NCI-H128 (cell line): ENCODE measurements around the gene CBLB.

ENCODE experiments used
- DNase-seq: peaks from one replicate; lab custom pipeline; 2025; ENCODE audit not compliant: unreplicated experiment; lab: John Stamatoyannopoulos, UW

CBLB gene

GRCh38 chr3:105847865-105848264, 20.9 kb downstream of the CBLB start:
- DNase-seq, result no peak

GRCh38 chr3:105847452-105847851, 21.4 kb downstream of the CBLB start:
- DNase-seq, result no peak

- DNase-seq, result no peak
Observed at GRCh38 chr3:105846809-105847208, 22.0 kb downstream of the CBLB start.

- no peak for DNase-seq
Observed at GRCh38 chr3:105845488-105845887, 23.3 kb downstream of the CBLB start.

- DNase-seq, result no peak
Observed at GRCh38 chr3:105844704-105845103, 24.1 kb downstream of the CBLB start.

- no peak for DNase-seq
Observed at GRCh38 chr3:105843994-105844393, 24.8 kb downstream of the CBLB start.

GRCh38 chr3:105842943-105843342, 25.9 kb downstream of the CBLB start:
- DNase-seq, result no peak

GRCh38 chr3:105842449-105842848, 26.4 kb downstream of the CBLB start:
- DNase-seq, result no peak

GRCh38 chr3:105837947-105838346, 30.9 kb downstream of the CBLB start:
- no peak for DNase-seq

- DNase-seq, result no peak
Observed at GRCh38 chr3:105837143-105837740, 31.6 kb downstream of the CBLB start.

GRCh38 chr3:105836533-105836932, 32.3 kb downstream of the CBLB start:
- no peak for DNase-seq

- no peak for DNase-seq
Observed at GRCh38 chr3:105835606-105836005, 33.2 kb downstream of the CBLB start.

- DNase-seq, result no peak
Observed at GRCh38 chr3:105834768-105835167, 34.0 kb downstream of the CBLB start.

GRCh38 chr3:105832644-105833043, 36.2 kb downstream of the CBLB start:
- DNase-seq, result no peak

GRCh38 chr3:105830836-105831235, 38.0 kb downstream of the CBLB start:
- DNase-seq, result no peak

GRCh38 chr3:105829871-105830622, 38.8 kb downstream of the CBLB start:
- no peak for DNase-seq

GRCh38 chr3:105829229-105829628, 39.6 kb downstream of the CBLB start:
- no peak for DNase-seq

- no peak for DNase-seq
Observed at GRCh38 chr3:105828703-105829102, 40.1 kb downstream of the CBLB start.

- DNase-seq, result no peak
Observed at GRCh38 chr3:105827959-105828358, 40.9 kb downstream of the CBLB start.

GRCh38 chr3:105826778-105827634, 41.8 kb downstream of the CBLB start:
- DNase-seq, result no peak

GRCh38 chr3:105824129-105824528, 44.7 kb downstream of the CBLB start:
- no peak for DNase-seq
